H54 (cell line): ENCODE results near the gene RNF187.

Experiments used
- DNase-seq: peaks from one replicate; pipeline ENCODE4 v3.0.0; 2011; ENCODE audit warnings: low spot score, mixed read lengths; ENCODE audit not compliant: insufficient read length
- FAIRE-seq: peaks from 3 replicates; lab custom pipeline; 2011; peaks lifted over from hg19 to GRCh38; lab: Jason Lieb, UNC
- POLR2A ChIP-seq: IDR thresholded peaks from 2 replicates; pipeline ENCODE4 v1.6.1; 2011; ENCODE audit warnings: low read depth, mild to moderate bottlenecking, low read length

Gene RNF187

GRCh38 chr1:228544921-228545591, 57.9 kb downstream of the RNF187 start:
- DNase-seq (no peak), FAIRE-seq (no peak)
- no peak for TF ChIP-seq POLR2A
